GM12801 (cell line): ENCODE results near the gene GNA12.

Experiments
- CTCF ChIP-seq: IDR thresholded peaks from one replicate; pipeline ENCODE4 v1.5.1; 2011; ENCODE audit warnings: control low read depth; ENCODE audit not compliant: insufficient read length; ENCODE audit errors: extremely low read depth

Gene GNA12

GRCh38 chr7:2726316-2727018 is 117.6 kb downstream of the GNA12 start:
- TF ChIP-seq CTCF = no peak

- TF ChIP-seq CTCF = no peak
Observed at GRCh38 chr7:2725178-2726105, 118.7 kb downstream of the GNA12 start.

GRCh38 chr7:2724453-2725177 is 119.5 kb downstream of the GNA12 start:
- TF ChIP-seq CTCF = no peak

- no peak for TF ChIP-seq CTCF
Observed at GRCh38 chr7:2723138-2723850, 120.8 kb downstream of the GNA12 start.

- TF ChIP-seq CTCF = no peak
Observed at GRCh38 chr7:2722591-2722990, 121.5 kb downstream of the GNA12 start.

GRCh38 chr7:2721842-2722241 is 122.3 kb downstream of the GNA12 start:
- no peak for TF ChIP-seq CTCF
